OCI-LY7 (cell line): Measurements from ENCODE around the gene SPATA6. TPM values are rescaled to one million over a fixed set of nuclear protein-coding genes. Genes with fewer than 3 reads are reported as not detected.

Experiments used
- BruUV-seq: library from RNA; stranded (reverse); fragments of 400-500 nt; replicated peaks from 2 replicates; lab custom pipeline; 2021; lab: Mats Ljungman, UMichigan
- CTCF ChIA-PET: fragments of 300-600 bp; sonication (Branson Sonifier 250); formaldehyde crosslinking; loops from one replicate; lab custom pipeline; 2022; ENCODE audit warnings: antibody characterized with exemption; ENCODE audit not compliant: unreplicated experiment; lab: Charles Lee
- POLR2A ChIA-PET: fragments of 300-600 bp; sonication (Branson Sonifier 250); formaldehyde crosslinking; loops from one replicate; lab custom pipeline; 2022; ENCODE audit warnings: antibody characterized with exemption; lab: Charles Lee
- DNase-seq: peaks from one replicate; pipeline ENCODE4 v3.0.0-alpha.2; 2015; ENCODE audit warnings: low spot score
- H2AFZ ChIP-seq: fragments of 200-600 bp; sonication (generic), shearing (Covaris generic); 2 replicates; pipeline ENCODE4 v1.6.1; 2014; ENCODE audit warnings: mild to moderate bottlenecking, antibody characterized with exemption, low read length, moderate library complexity
- H3K27ac ChIP-seq: fragments of 200-600 bp; sonication (generic); 2 replicates; pipeline ENCODE4 v1.5.1; 2014; ENCODE audit warnings: mixed run types, low read depth, mild to moderate bottlenecking, moderate library complexity, low read length, inconsistent platforms; ENCODE audit not compliant: poor library complexity, severe bottlenecking
- H3K36me3 ChIP-seq: fragments of 200-600 bp; sonication (generic); 2 replicates; pipeline ENCODE4 v1.6.1; 2014; ENCODE audit warnings: mild to moderate bottlenecking, antibody characterized with exemption, low read length, moderate library complexity, mixed read lengths; ENCODE audit not compliant: insufficient read depth
- H3K4me1 ChIP-seq: fragments of 200-600 bp; sonication (generic); 2 replicates; pipeline ENCODE4 v1.5.1; 2014; ENCODE audit warnings: mild to moderate bottlenecking, low read length; ENCODE audit not compliant: insufficient read depth, poor library complexity, severe bottlenecking
- H3K4me2 ChIP-seq: fragments of 200-600 bp; sonication (generic); 2 replicates; pipeline ENCODE4 v1.6.1; 2014; ENCODE audit warnings: mild to moderate bottlenecking, low read length
- H3K4me3 ChIP-seq: fragments of 200-600 bp; sonication (generic); 2 replicates; pipeline ENCODE4 v1.5.1; 2014; ENCODE audit warnings: mild to moderate bottlenecking, low read depth, low read length; ENCODE audit not compliant: poor library complexity, severe bottlenecking
- H3K79me2 ChIP-seq: fragments of 200-600 bp; sonication (generic); 2 replicates; pipeline ENCODE4 v1.6.1; 2016; ENCODE audit warnings: low read depth, mild to moderate bottlenecking, low read length, moderate library complexity, mixed read lengths; ENCODE audit not compliant: insufficient read depth
- H3K9me2 ChIP-seq: fragments of 200-600 bp; sonication (generic); 2 replicates; pipeline ENCODE4 v1.6.1; 2016; ENCODE audit warnings: mild to moderate bottlenecking, low read length, mixed read lengths; ENCODE audit not compliant: insufficient read depth
- H3K9me3 ChIP-seq: fragments of 200-600 bp; sonication (generic); 2 replicates; pipeline ENCODE4 v1.6.1; 2014; ENCODE audit warnings: mild to moderate bottlenecking, mixed run types, low read length, mixed read lengths
- H4K20me1 ChIP-seq: fragments of 200-600 bp; sonication (generic); 2 replicates; pipeline ENCODE4 v1.6.1; 2014; ENCODE audit warnings: mild to moderate bottlenecking, antibody characterized with exemption, low read length, moderate library complexity, mixed read lengths; ENCODE audit not compliant: insufficient read depth
- CTCF ChIP-seq: fragments of 200-600 bp; sonication (generic); conservative IDR thresholded peaks from 2 replicates; pipeline ENCODE4 v1.5.1; 2014; ENCODE audit warnings: mild to moderate bottlenecking, antibody characterized with exemption, low read length, moderate library complexity, mixed read lengths
- EZH2phosphoT487 ChIP-seq: fragments of 200-600 bp; sonication (generic); IDR thresholded peaks from 2 replicates; pipeline ENCODE4 v1.6.1; 2018; ENCODE audit warnings: low read depth, borderline replicate concordance, mild to moderate bottlenecking, mixed run types, antibody characterized with exemption, low read length, moderate library complexity, mixed read lengths
- intact Hi-C: fragments of 100-400 bp; cut with micrococcal nuclease; formaldehyde crosslinking; loops from one replicate; pipeline ENCODE4 v1.10.0; 2022; ENCODE audit not compliant: unreplicated experiment
- total RNA-seq, 2 experiments: library from RNA; depleted of rRNA in 1 of 2; stranded (reverse); fragments of >200 nt in 1 of 2; shearing (Covaris generic) in 1 of 2; gene quantifications; 2 replicates each; pipeline ENCODE4 v1.2.3, GENCODE V29; 2014 to 2022

Gene SPATA6
- total RNA-seq, 2 experiments from 2014 or later, result 2.5 TPM; not detected in 1

GRCh38 chr1:48415050-48415449, 57.0 kb downstream of the SPATA6 start:
- no TSS peak for BruUV-seq
- Histone ChIP-seq H3K4me3 (no peak overlapping the region), H3K9me3 (no peaks in the 10 kb centered on the region), H4K20me1 (no peaks in the 10 kb centered on the region), H2AFZ (no peak overlapping the region), H3K36me3 (no peaks in the 10 kb centered on the region), H3K27ac (no peak overlapping the region), H3K79me2 (no peaks in the 10 kb centered on the region), H3K4me1 (no peaks in the 10 kb centered on the region), H3K9me2 (no peaks in the 10 kb centered on the region), H3K4me2 (no peak overlapping the region)
- no peak for TF ChIP-seq EZH2phosphoT487
- TF ChIP-seq CTCF, result no peak
- ChIA-PET POLR2A (interaction anchor here (0.7 kb wide), 1 partner anchor 187 kb away, joined by 6 read pairs; no protein-coding TSS in a partner anchor), CTCF (no interaction called here)
- DNase-seq, result no peak
- intact Hi-C loops, result no loop called here

- Histone ChIP-seq H3K4me3 (no peak overlapping the region), H3K4me2 (no peak overlapping the region), H2AFZ (no peak overlapping the region), H4K20me1 (no peaks in the 10 kb centered on the region), H3K9me2 (no peaks in the 10 kb centered on the region), H3K9me3 (no peaks in the 10 kb centered on the region), H3K4me1 (no peaks in the 10 kb centered on the region), H3K79me2 (no peaks in the 10 kb centered on the region), H3K36me3 (no peaks in the 10 kb centered on the region), H3K27ac (no peak overlapping the region)
- DNase-seq, result no peak
- TF ChIP-seq EZH2phosphoT487 (no peak), CTCF (no peak)
- CTCF ChIA-PET, result no interaction called here
- POLR2A ChIA-PET, result no interaction called here
- no TSS peak for BruUV-seq
- intact Hi-C loops, result no loop called here
These were observed 57.7 kb downstream of the SPATA6 start for GRCh38 chr1:48414264-48414663.

GRCh38 chr1:48405940-48406339, 66.1 kb downstream of the SPATA6 start:
- H3K27ac ChIP-seq, result no peak overlapping the region
- intact Hi-C loops, result no loop called here
- no TSS peak for BruUV-seq
- TF ChIP-seq EZH2phosphoT487 (no peak), CTCF (no peak)
- POLR2A ChIA-PET, result no interaction called here
- H3K79me2 ChIP-seq, result no peaks in the 10 kb centered on the region
- CTCF ChIA-PET, result no interaction called here
- no peak overlapping the region for H2AFZ ChIP-seq
- no peak for DNase-seq
- no peak overlapping the region for H3K4me2 ChIP-seq
- no peaks in the 10 kb centered on the region for H3K9me3 ChIP-seq
- H4K20me1 ChIP-seq, result no peaks in the 10 kb centered on the region
- no peak overlapping the region for H3K4me3 ChIP-seq
- H3K9me2 ChIP-seq, result no peaks in the 10 kb centered on the region
- H3K4me1 ChIP-seq, result no peaks in the 10 kb centered on the region
- no peaks in the 10 kb centered on the region for H3K36me3 ChIP-seq
